ENCODE data around the gene CHERP. TPM values are rescaled to one million over a fixed set of nuclear protein-coding genes. Genes with fewer than 3 reads are reported as not detected.

Gene CHERP
- total and polyA plus RNA-seq, 2 donors (not counting 1 experiment from before 2014, with no cell fraction given), result 38.3 to 98.9 TPM

DNA sequence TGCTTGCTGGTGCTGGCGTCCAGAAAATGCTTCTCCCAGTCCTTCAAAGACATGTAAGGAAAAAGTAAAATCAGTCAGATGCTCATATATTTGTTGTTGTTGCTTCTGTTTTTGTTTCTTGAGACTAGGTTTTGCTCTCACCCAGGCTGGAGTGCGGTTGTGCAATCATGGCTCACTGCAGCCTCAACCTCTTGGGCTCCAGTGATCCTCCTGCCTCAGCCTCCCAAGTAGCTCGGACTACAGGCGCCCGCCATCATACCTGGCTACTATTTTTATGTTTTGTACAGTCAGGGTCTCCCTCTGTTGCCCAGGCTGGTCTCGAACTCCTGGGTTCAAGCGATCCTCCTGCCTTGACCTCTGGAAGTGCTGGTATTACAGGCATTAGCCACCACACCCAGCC is 59.5 kb downstream of the CHERP start:
- H3K9me3 Mint-ChIP-seq (ENCODE audit: insufficient read depth), result no peaks in the 10 kb centered on the region
- H3K9ac ChIP-seq (ENCODE audit: low read length), result no peak overlapping the region
- no peak overlapping the region for H3K4me3 Mint-ChIP-seq
- no peak overlapping the region for H3K4me3 ChIP-seq (ENCODE audit: control extremely low read depth in 1 of 5, extremely low read depth in 1 of 5, insufficient read depth in 1 of 5, low read depth in 2 of 5, low read length in 4 of 5)
- no peaks in the 10 kb centered on the region for H3K4me1 Mint-ChIP-seq
- H3K4me1 ChIP-seq (ENCODE audit: control insufficient read depth in 2 of 2, insufficient read depth in 2 of 2, low read length in 2 of 2), result no peaks in the 10 kb centered on the region
- POLR2A ChIA-PET, result no interaction called here
- H2AFZ ChIP-seq (ENCODE audit: insufficient read depth, low read depth, low read length, poor library complexity, severe bottlenecking), result no peak overlapping the region
- ATAC-seq (ENCODE audit: low read depth) (no peak), DNase-seq (no peak)
- H3K27me3 Mint-ChIP-seq, result no peaks in the 10 kb centered on the region
- TF ChIP-seq EZH2 (IDR thresholded peaks at IDR 0.05; ENCODE audit: borderline replicate concordance, insufficient read depth, low read depth, low read length, poor library complexity, severe bottlenecking), result no peak
- TF ChIP-seq, protein P1, sequence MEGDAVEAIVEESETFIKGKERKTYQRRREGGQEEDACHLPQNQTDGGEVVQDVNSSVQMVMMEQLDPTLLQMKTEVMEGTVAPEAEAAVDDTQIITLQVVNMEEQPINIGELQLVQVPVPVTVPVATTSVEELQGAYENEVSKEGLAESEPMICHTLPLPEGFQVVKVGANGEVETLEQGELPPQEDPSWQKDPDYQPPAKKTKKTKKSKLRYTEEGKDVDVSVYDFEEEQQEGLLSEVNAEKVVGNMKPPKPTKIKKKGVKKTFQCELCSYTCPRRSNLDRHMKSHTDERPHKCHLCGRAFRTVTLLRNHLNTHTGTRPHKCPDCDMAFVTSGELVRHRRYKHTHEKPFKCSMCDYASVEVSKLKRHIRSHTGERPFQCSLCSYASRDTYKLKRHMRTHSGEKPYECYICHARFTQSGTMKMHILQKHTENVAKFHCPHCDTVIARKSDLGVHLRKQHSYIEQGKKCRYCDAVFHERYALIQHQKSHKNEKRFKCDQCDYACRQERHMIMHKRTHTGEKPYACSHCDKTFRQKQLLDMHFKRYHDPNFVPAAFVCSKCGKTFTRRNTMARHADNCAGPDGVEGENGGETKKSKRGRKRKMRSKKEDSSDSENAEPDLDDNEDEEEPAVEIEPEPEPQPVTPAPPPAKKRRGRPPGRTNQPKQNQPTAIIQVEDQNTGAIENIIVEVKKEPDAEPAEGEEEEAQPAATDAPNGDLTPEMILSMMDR (IDR thresholded peaks at IDR 0.05), result no peak
- H3K4me2 ChIP-seq (replicated peaks; ENCODE audit: low read depth, low read length, poor library complexity, severe bottlenecking), result no peak overlapping the region
- no peaks in the 10 kb centered on the region for H3K36me3 ChIP-seq (replicated peaks in 1 of 2; ENCODE audit: control extremely low read depth in 1 of 2, control insufficient read depth in 1 of 2, extremely low read depth in 1 of 2, insufficient read depth in 2 of 2, low read length in 1 of 2)
- H3K27me3 ChIP-seq (replicated peaks in 1 of 4; ENCODE audit: control extremely low read depth in 1 of 4, control insufficient read depth in 3 of 4, insufficient read depth in 4 of 4, low read length in 3 of 4), result no peaks in the 10 kb centered on the region
- H3K9me3 ChIP-seq (ENCODE audit: control extremely low read depth in 1 of 3, control insufficient read depth in 2 of 3, insufficient read depth in 1 of 3, low read length in 2 of 3), result peaks cover 0 to 4% (median 0%) of the 10 kb centered on the region in 3 donors
- H4K20me1 ChIP-seq (ENCODE audit: control insufficient read depth, insufficient read depth, low read length, poor library complexity, severe bottlenecking), result no peaks in the 10 kb centered on the region
- no peaks in the 10 kb centered on the region for H3K79me2 ChIP-seq (ENCODE audit: control insufficient read depth, insufficient read depth, low read length)
- CTCF ChIA-PET, result no interaction called here
- intact Hi-C loops (cut with micrococcal nuclease), result no loop called here
- no peak overlapping the region for H3K27ac ChIP-seq (ENCODE audit: low read length in 2 of 2)
- 95% methylated on average over 6 of the region's 7 CpGs for WGBS (ENCODE audit: insufficient coverage)
- H3K27ac Mint-ChIP-seq, result no peak overlapping the region

DNA sequence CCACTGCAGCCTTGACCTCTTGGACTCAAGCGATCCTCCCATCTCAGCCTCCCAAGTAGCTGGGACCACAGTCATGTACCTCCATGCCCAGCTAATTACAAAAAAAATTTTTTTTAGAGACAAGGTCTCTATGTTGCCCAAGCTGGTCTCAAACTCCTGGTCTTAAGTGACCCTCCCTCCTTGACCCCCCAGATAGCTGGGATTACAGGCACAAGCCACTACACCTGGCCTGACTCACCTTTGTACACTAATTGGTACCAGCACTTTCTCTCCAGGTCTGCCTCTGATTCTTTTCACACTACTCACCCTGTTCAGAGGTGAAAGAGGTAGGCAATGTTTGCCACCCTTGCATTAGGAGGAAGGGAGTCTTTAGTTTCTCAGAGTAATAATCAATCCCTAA is 64.9 kb downstream of the CHERP start:
- Mint-ChIP-seq H3K4me3 (no peak overlapping the region), H3K27me3 (no peaks in the 10 kb centered on the region), H3K9me3 (ENCODE audit: insufficient read depth) (no peaks in the 10 kb centered on the region), H3K4me1 (no peaks in the 10 kb centered on the region), H3K27ac (no peak overlapping the region)
- ATAC-seq (ENCODE audit: low read depth), result no peak
- no peak for DNase-seq
- no peak overlapping the region for H3K9ac ChIP-seq (ENCODE audit: low read length)
- H3K4me2 ChIP-seq (replicated peaks; ENCODE audit: low read depth, low read length, poor library complexity, severe bottlenecking), result no peak overlapping the region
- peaks cover 0 to 3% of the 10 kb centered on the region in 2 donors for H3K4me1 ChIP-seq (ENCODE audit: control insufficient read depth in 2 of 2, insufficient read depth in 2 of 2, low read length in 2 of 2)
- H3K9me3 ChIP-seq (ENCODE audit: control extremely low read depth in 1 of 3, control insufficient read depth in 2 of 3, insufficient read depth in 1 of 3, low read length in 2 of 3), result peaks cover 0 to 2% (median 0%) of the 10 kb centered on the region in 3 donors
- no peaks in the 10 kb centered on the region for H3K27me3 ChIP-seq (replicated peaks in 1 of 4; ENCODE audit: control extremely low read depth in 1 of 4, control insufficient read depth in 3 of 4, insufficient read depth in 4 of 4, low read length in 3 of 4)
- peaks cover 2% of the 10 kb centered on the region for H3K79me2 ChIP-seq (ENCODE audit: control insufficient read depth, insufficient read depth, low read length)
- H3K27ac ChIP-seq (ENCODE audit: low read length in 2 of 2), result no peak overlapping the region
- CTCF ChIA-PET, result no interaction called here
- intact Hi-C loops (cut with micrococcal nuclease), result no loop called here
- H3K36me3 ChIP-seq (replicated peaks in 1 of 2; ENCODE audit: control extremely low read depth in 1 of 2, control insufficient read depth in 1 of 2, extremely low read depth in 1 of 2, insufficient read depth in 2 of 2, low read length in 1 of 2), result no peaks in the 10 kb centered on the region
- no peak overlapping the region for H3K4me3 ChIP-seq (ENCODE audit: control extremely low read depth in 1 of 5, extremely low read depth in 1 of 5, insufficient read depth in 1 of 5, low read depth in 2 of 5, low read length in 4 of 5)
- no peaks in the 10 kb centered on the region for H4K20me1 ChIP-seq (ENCODE audit: control insufficient read depth, insufficient read depth, low read length, poor library complexity, severe bottlenecking)
- POLR2A ChIA-PET, result no interaction called here
- TF ChIP-seq, protein P1 (IDR thresholded peaks at IDR 0.05), result no peak
- TF ChIP-seq EZH2 (IDR thresholded peaks at IDR 0.05; ENCODE audit: borderline replicate concordance, insufficient read depth, low read depth, low read length, poor library complexity, severe bottlenecking), result no peak
- 100% methylated on average over 1 of the region's 1 CpG for WGBS (ENCODE audit: insufficient coverage)
- H2AFZ ChIP-seq (ENCODE audit: insufficient read depth, low read depth, low read length, poor library complexity, severe bottlenecking), result no peak overlapping the region
